Immature natural killer cell (primary cell): Measurements from ENCODE around the gene WDR64. TPM values are rescaled to one million over a fixed set of nuclear protein-coding genes. Genes with fewer than 3 reads are reported as not detected.
A peak's percentile ranks its signal among the peaks of the same experiment; 100 is the strongest.

Experiments
- DNase-seq, 3 donors: peaks; one replicate each; pipeline ENCODE4 v3.0.0; 2022; ENCODE audit warnings: mixed read lengths in 1 of 3
- H3K27ac Mint-ChIP-seq, 6 donors: one replicate each; pipeline ENCODE4 v1.8.0; 2020; ENCODE audit warnings: mixed read lengths in 6 of 6, mild to moderate bottlenecking in 5 of 6, inconsistent platforms in 4 of 6, moderate library complexity in 3 of 6
- H3K27me3 Mint-ChIP-seq, 3 donors: one replicate each; pipeline ENCODE4 v1.8.0; 2020 to 2021; ENCODE audit warnings: low read depth in 3 of 3, mild to moderate bottlenecking in 3 of 3, mixed read lengths in 3 of 3, moderate library complexity in 3 of 3, inconsistent platforms in 1 of 3
- H3K36me3 Mint-ChIP-seq, 3 donors: one replicate each; pipeline ENCODE4 v1.8.0; 2020; ENCODE audit warnings: mixed read lengths in 3 of 3, inconsistent platforms in 2 of 3, mild to moderate bottlenecking in 2 of 3
- H3K4me1 Mint-ChIP-seq, 2 donors: one replicate each; pipeline ENCODE4 v1.8.0; 2020; ENCODE audit warnings: inconsistent platforms in 2 of 2, mild to moderate bottlenecking in 2 of 2, mixed read lengths in 2 of 2, moderate library complexity in 1 of 2
- H3K4me3 Mint-ChIP-seq, 5 donors: one replicate each; pipeline ENCODE4 v1.8.0; 2020; ENCODE audit warnings: mild to moderate bottlenecking in 5 of 5, mixed read lengths in 5 of 5, inconsistent platforms in 3 of 5, moderate library complexity in 3 of 5
- H3K9me3 Mint-ChIP-seq, 6 donors: one replicate each; pipeline ENCODE4 v1.8.0; 2020; ENCODE audit warnings: mild to moderate bottlenecking in 6 of 6, mixed read lengths in 6 of 6, inconsistent platforms in 4 of 6, moderate library complexity in 3 of 6
- polyA plus RNA-seq, 3 donors: library from polyadenylated mRNA; unstranded; fragments of 300-500 nt; fragmentation: Illumina TruSeq; gene quantifications; one replicate each; pipeline ENCODE4 v1.2.3, GENCODE V29; 2021

WDR64 gene
- polyA plus RNA-seq, 3 donors from 2014 or later, result not detected

DNA sequence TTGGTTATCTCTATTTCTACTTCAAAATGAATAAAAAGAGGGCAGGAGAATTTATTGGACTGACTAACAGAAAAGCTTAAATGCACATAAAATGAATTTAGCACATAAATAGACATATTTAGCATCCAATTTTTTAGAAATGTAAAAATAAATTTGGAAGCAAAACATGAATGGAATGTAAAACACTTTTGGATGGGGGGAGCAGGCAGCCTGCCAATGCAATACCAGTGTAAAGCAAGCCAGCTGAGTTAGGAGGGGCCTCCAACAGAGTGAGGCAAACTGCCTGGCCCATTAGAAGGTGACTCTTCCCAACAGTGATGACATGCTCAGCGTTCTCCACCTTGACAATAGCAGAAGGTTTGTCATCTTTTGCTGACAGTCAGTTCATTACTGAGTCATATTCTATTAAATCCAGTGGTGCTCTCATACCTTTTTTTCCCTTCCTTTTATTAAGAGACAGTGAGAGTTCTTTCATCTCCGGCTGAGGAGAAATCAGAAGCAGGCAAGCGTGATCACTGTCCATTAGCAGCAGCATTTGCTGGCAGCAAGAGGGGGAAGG, 176.5 kb downstream of the WDR64 start:
- H3K4me3 Mint-ChIP-seq, result no peak overlapping the region
- no peaks in the 10 kb centered on the region for H3K4me1 Mint-ChIP-seq
- no peak for DNase-seq
- no peak overlapping the region for H3K27ac Mint-ChIP-seq
- no peaks in the 10 kb centered on the region for H3K9me3 Mint-ChIP-seq
- peaks cover 6 to 7% (median 7%) of the 10 kb centered on the region in 3 donors for H3K27me3 Mint-ChIP-seq
- no peaks in the 10 kb centered on the region for H3K36me3 Mint-ChIP-seq

- Mint-ChIP-seq H3K4me3 (no peak overlapping the region), H3K4me1 (no peaks in the 10 kb centered on the region), H3K36me3 (no peaks in the 10 kb centered on the region), H3K27ac (no peak overlapping the region), H3K9me3 (no peaks in the 10 kb centered on the region), H3K27me3 (peaks cover 4 to 10% (median 9%) of the 10 kb centered on the region in 3 donors)
- DNase-seq, result no peak
Observed at GRCh38 chr1:241829468-241829867, 177.4 kb downstream of the WDR64 start.

GRCh38 chr1:241834733-241835377, 182.8 kb downstream of the WDR64 start:
- no peak overlapping the region for H3K27ac Mint-ChIP-seq
- H3K4me1 Mint-ChIP-seq, result no peaks in the 10 kb centered on the region
- no peaks in the 10 kb centered on the region for H3K9me3 Mint-ChIP-seq
- DNase-seq, result no peak
- no peak overlapping the region for H3K4me3 Mint-ChIP-seq
- H3K27me3 Mint-ChIP-seq, result peaks cover 5 to 14% (median 10%) of the 10 kb centered on the region in 3 donors
- H3K36me3 Mint-ChIP-seq, result no peaks in the 10 kb centered on the region

DNA sequence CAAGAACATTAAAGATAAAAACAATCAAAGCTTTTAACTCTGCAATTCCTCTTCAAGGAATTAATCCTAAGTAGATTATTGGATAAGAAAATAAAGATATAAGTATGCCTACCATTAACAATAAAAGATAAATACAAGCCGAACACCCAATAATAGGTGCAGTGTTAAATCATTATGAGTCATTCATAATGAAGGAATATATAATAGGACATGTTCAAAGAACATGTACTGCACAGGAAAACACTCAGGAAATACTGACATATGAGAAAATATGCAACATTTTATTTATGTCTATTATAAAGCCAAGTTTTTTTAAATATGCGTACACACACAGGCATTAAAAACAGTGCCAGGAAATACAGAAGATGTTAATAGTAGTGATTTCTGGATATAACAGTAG, 184.9 kb downstream of the WDR64 start:
- Mint-ChIP-seq H3K27me3 (peaks cover 7 to 10% (median 7%) of the 10 kb centered on the region in 3 donors), H3K36me3 (no peaks in the 10 kb centered on the region), H3K4me1 (no peaks in the 10 kb centered on the region), H3K9me3 (no peaks in the 10 kb centered on the region), H3K4me3 (no peak overlapping the region), H3K27ac (no peak overlapping the region)
- DNase-seq, result no peak

- H3K4me3 Mint-ChIP-seq, result no peak overlapping the region
Observed at GRCh38 chr1:241837416-241837815, 185.3 kb downstream of the WDR64 start.

DNA sequence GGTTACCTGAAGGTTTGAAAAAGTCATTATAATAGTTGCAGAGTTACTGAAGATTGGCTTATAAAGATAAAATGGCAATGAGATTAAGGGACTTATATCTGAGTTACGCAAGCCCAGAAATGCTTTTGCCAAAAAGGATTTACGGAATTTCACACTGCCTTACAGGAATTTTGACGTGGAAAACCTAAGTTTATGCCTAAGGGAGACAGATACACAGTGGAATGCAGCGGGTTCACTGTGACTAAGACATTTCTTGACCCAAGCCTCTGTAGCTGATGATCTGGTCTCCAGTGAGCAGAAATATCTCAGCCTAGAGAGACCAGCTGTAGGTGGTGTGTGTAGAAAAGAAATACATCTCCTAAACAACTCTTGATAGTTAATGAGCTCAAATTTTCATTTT, 185.8 kb downstream of the WDR64 start:
- Mint-ChIP-seq H3K27ac (no peak overlapping the region), H3K4me3 (no peak overlapping the region), H3K9me3 (no peaks in the 10 kb centered on the region), H3K4me1 (no peaks in the 10 kb centered on the region), H3K27me3 (peaks cover 4 to 10% (median 8%) of the 10 kb centered on the region in 3 donors), H3K36me3 (no peaks in the 10 kb centered on the region)
- no peak for DNase-seq

More at GRCh38 chr1:241837416-241837815, 185.3 kb downstream of the WDR64 start:
- DNase-seq, result no peak
- H3K4me1 Mint-ChIP-seq, result no peaks in the 10 kb centered on the region
- H3K36me3 Mint-ChIP-seq, result no peaks in the 10 kb centered on the region
- peaks cover 4 to 10% (median 6%) of the 10 kb centered on the region in 3 donors for H3K27me3 Mint-ChIP-seq
- H3K27ac Mint-ChIP-seq, result no peak overlapping the region
- no peaks in the 10 kb centered on the region for H3K9me3 Mint-ChIP-seq

GRCh38 chr1:241838897-241839296, 186.8 kb downstream of the WDR64 start:
- H3K27ac Mint-ChIP-seq, result no peak overlapping the region
- H3K36me3 Mint-ChIP-seq, result no peaks in the 10 kb centered on the region
- H3K4me3 Mint-ChIP-seq, result no peak overlapping the region
- DNase-seq, result no peak
- peaks cover 4 to 9% (median 8%) of the 10 kb centered on the region in 3 donors for H3K27me3 Mint-ChIP-seq
- H3K4me1 Mint-ChIP-seq, result no peaks in the 10 kb centered on the region
- no peaks in the 10 kb centered on the region for H3K9me3 Mint-ChIP-seq

DNA sequence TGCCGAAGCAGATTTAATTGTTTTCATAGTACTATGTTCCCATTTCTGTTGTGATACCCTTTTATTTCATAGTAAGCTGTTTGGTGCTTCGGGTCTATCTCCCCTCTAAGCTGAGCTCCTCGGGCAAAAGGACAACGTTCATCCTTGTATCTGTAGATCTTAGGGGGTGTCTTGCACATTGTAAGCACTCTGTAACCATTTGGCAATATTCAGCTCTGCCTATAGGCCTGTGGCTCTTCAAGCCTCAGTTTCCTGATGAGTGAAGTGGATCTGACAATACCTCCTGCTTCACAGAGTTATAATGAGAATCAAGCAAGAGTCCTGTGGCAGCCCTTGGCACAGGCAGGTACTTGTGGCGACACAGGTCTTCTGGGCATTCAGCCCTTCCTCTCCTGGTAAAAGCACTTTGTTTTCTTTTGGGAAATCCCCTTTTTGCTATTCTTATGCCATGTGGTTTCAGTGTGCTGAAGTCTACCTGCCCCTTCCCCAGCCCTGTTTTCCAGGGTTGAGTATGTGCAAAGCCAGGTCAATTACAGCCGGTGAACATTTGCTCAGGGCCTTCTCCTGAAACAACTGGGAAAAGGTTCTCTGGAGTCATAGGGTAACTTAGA, 187.4 kb downstream of the WDR64 start:
- no peaks in the 10 kb centered on the region for H3K36me3 Mint-ChIP-seq
- DNase-seq, result no peak
- no peaks in the 10 kb centered on the region for H3K4me1 Mint-ChIP-seq
- no peak overlapping the region for H3K4me3 Mint-ChIP-seq
- H3K27ac Mint-ChIP-seq, result no peak overlapping the region
- peaks cover 4 to 7% (median 6%) of the 10 kb centered on the region in 3 donors for H3K27me3 Mint-ChIP-seq
- no peaks in the 10 kb centered on the region for H3K9me3 Mint-ChIP-seq

DNA sequence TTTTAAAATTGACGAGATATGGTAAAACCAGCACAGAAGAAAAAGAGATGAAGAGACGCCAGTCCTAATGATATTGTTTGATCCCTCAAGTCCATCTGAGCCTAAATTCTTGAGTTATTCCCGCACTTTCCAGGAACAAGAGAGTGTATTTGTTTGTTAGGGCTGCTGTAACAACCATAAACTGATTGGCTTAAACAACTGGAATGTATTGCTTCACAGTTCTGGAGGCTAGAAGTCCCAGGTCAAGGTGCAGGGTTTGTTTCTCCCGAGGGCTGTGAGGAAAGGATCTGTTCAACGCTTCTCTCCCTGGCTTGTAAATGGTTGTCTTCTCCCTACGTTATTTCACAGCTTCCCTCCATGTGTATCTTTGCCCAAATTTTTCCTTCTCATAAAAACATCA, 188.1 kb downstream of the WDR64 start:
- H3K27me3 Mint-ChIP-seq, result peaks cover 2 to 5% (median 4%) of the 10 kb centered on the region in 3 donors

GRCh38 chr1:241841691-241842090, 189.6 kb downstream of the WDR64 start:
- no peaks in the 10 kb centered on the region for H3K4me1 Mint-ChIP-seq
- H3K27me3 Mint-ChIP-seq, result peaks cover 2 to 3% (median 2%) of the 10 kb centered on the region in 3 donors
- no peak for DNase-seq
- no peaks in the 10 kb centered on the region for H3K9me3 Mint-ChIP-seq
- H3K27ac Mint-ChIP-seq, result no peak overlapping the region
- H3K4me3 Mint-ChIP-seq, result no peak overlapping the region
- no peaks in the 10 kb centered on the region for H3K36me3 Mint-ChIP-seq

More for the DNA sequence above, 188.1 kb downstream of the WDR64 start:
- Mint-ChIP-seq H3K27ac (no peak overlapping the region), H3K4me3 (no peak overlapping the region), H3K36me3 (no peaks in the 10 kb centered on the region), H3K4me1 (no peaks in the 10 kb centered on the region), H3K9me3 (no peaks in the 10 kb centered on the region)
- DNase-seq, result no peak

- Mint-ChIP-seq H3K27ac (no peak overlapping the region), H3K36me3 (no peaks in the 10 kb centered on the region)
Observed at GRCh38 chr1:241842565-241842964, 190.5 kb downstream of the WDR64 start.

DNA sequence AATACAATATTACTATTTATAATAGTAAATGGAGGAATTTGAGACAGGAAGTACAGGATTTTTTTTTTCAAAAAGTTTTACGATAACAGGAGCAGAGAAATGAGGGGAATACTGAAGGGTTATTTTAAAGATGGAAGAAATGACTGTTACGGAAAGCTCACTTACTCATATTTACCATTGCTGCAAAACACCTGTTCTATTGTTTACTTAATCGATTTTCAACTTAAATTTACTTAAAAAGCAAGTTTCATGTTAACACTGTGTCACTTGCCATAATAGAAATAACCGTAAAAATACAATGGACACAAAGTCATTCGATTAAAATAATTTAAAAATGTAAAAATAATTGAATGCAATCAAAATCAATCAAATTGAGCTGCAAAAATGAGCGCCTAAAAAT, 192.5 kb downstream of the WDR64 start:
- no peak overlapping the region for H3K27ac Mint-ChIP-seq
- H3K9me3 Mint-ChIP-seq, result no peaks in the 10 kb centered on the region
- no peaks in the 10 kb centered on the region for H3K36me3 Mint-ChIP-seq
- H3K4me1 Mint-ChIP-seq, result peaks cover 21% of the 10 kb centered on the region in 2 donors
- no peak overlapping the region for H3K4me3 Mint-ChIP-seq
- DNase-seq, result no peak
- H3K27me3 Mint-ChIP-seq, result peaks cover 4 to 8% (median 6%) of the 10 kb centered on the region in 3 donors

More at GRCh38 chr1:241842565-241842964, 190.5 kb downstream of the WDR64 start:
- no peak for DNase-seq
- no peak overlapping the region for H3K4me3 Mint-ChIP-seq
- H3K9me3 Mint-ChIP-seq, result no peaks in the 10 kb centered on the region
- peaks cover 2 to 3% (median 2%) of the 10 kb centered on the region in 3 donors for H3K27me3 Mint-ChIP-seq
- H3K4me1 Mint-ChIP-seq, result peaks cover 6% of the 10 kb centered on the region in 2 donors

DNA sequence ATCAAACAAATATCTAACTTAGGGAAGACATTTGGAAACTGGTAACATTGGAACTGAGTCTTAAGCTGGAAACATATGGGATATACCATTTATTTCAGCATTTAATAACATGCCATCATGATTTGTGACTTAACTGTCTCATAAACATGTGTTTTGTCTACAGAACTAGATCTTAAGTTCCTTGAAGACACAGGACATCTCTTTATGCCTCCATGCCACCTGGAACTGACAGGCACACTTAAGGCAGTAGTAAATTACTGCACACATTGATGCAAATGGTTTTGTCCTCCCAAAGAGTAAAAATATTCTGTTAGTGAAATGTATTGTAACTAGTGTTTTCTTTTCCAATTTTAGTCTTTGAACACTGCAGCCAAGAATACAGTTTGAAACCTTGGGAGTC, 194.3 kb downstream of the WDR64 start:
- H3K27ac Mint-ChIP-seq, result peak overlapping the region in 2 of 6 donors; percentile 61 to 98
- DNase-seq, result no peak
- H3K9me3 Mint-ChIP-seq, result no peaks in the 10 kb centered on the region
- peaks cover 21% of the 10 kb centered on the region in 2 donors for H3K4me1 Mint-ChIP-seq
- peak overlapping the region in 2 of 5 donors; percentile 25 to 98 for H3K4me3 Mint-ChIP-seq
- peaks cover 4 to 8% (median 4%) of the 10 kb centered on the region in 3 donors for H3K27me3 Mint-ChIP-seq
- no peaks in the 10 kb centered on the region for H3K36me3 Mint-ChIP-seq

- H3K4me1 Mint-ChIP-seq, result peaks cover 21% of the 10 kb centered on the region in 2 donors
- H3K27ac Mint-ChIP-seq, result peak overlapping the region; percentile 97 to 99 (median 98)
- DNase-seq, result no peak
- no peaks in the 10 kb centered on the region for H3K9me3 Mint-ChIP-seq
- peaks cover 4 to 6% (median 4%) of the 10 kb centered on the region in 3 donors for H3K27me3 Mint-ChIP-seq
- peak overlapping the region; percentile 95 to 98 (median 98) for H3K4me3 Mint-ChIP-seq
- no peaks in the 10 kb centered on the region for H3K36me3 Mint-ChIP-seq
Observed at GRCh38 chr1:241846862-241847539, 194.9 kb downstream of the WDR64 start.
